Mesenteric fat pad (tissue), 1 donor: ENCODE results near the gene ZMYM1. TPM values are rescaled to one million over a fixed set of nuclear protein-coding genes. Genes with fewer than 3 reads are reported as not detected.

Source experiments
- total RNA-seq: library from RNA; stranded (reverse); fragmentation: NEBNext Ultra II Directional; extraction: Animal tissue kit (Norgen Biotek cat#: 25700); gene quantifications from one replicate; pipeline ENCODE4 v1.2.1, GENCODE V29; 2021
- donor health status: DM: yes; HTN: yes; CAD: no.

Gene ZMYM1
- total RNA-seq, 1 donor from 2014 or later: 9.5 TPM

Other genes with a start within 250 kb of the ZMYM1 start
- 57.0 TPM for gene SMIM12, start 219.6 kb upstream of the ZMYM1 start, total RNA-seq
- gene DLGAP3, start 149.7 kb upstream of the ZMYM1 start, total RNA-seq: 0.51 TPM
- 37.2 TPM for gene TMEM35B, start 94.0 kb upstream of the ZMYM1 start, total RNA-seq
- gene ZMYM6, start 47.4 kb upstream of the ZMYM1 start, total RNA-seq: 18.0 TPM
- gene SFPQ, start 113.8 kb downstream of the ZMYM1 start, total RNA-seq: 205 TPM
- 49.0 TPM for gene ZMYM4, start 189.3 kb downstream of the ZMYM1 start, total RNA-seq